Measurements from ENCODE around the gene MAPK11.

Gene MAPK11

DNA sequence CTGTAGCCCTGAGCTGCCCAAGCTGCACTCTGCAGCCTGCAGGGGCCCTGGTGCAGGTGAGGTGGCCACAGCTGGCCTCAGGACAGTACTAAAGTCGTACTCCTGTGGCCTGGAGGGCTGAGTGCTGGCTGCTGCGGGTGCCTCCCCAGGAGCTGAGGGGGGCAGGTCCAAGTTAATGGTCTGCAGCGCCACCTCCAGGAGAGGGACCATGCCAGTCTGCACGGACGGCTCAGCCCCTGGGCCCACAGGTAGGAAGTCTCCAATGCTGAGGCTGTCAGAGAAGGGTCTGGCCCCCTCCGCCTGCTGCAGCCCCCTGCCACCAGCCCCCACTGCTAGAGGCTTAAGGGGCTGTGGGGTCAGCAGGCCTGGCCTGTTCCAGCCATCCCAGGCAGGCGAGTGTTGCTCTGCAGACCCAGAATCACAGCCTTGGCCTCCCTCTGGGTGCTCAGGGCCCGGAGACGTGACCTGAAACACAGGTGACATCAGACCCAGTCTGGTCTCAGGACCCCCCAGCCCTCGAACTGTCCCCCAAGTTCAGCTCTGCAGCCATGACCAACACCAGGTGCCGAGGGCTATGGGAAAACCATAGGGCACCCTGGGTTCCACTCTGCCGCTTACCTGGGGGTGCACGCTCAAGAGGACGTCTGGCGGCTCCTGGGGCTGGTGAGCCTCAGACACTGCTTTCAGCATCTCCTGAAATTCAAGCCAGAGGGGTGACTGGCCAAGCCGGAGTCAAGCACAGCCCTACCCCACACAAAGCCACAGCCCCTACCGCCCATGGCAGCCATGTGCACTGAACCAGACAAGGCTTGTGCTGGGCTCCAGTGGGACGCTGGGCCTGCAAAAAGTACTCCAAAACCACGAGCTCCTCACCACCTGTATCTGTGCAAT lies 48.5 kb downstream of the MAPK11 start:
- no peak for FAIRE-seq

- FAIRE-seq, result no peak
These were observed 49.4 kb downstream of the MAPK11 start for GRCh38 chr22:50220603-50221409.

GRCh38 chr22:50219800-50220602 lies 50.2 kb downstream of the MAPK11 start:
- no peak for FAIRE-seq

GRCh38 chr22:50218996-50219727 lies 51.0 kb downstream of the MAPK11 start:
- no peak for FAIRE-seq

DNA sequence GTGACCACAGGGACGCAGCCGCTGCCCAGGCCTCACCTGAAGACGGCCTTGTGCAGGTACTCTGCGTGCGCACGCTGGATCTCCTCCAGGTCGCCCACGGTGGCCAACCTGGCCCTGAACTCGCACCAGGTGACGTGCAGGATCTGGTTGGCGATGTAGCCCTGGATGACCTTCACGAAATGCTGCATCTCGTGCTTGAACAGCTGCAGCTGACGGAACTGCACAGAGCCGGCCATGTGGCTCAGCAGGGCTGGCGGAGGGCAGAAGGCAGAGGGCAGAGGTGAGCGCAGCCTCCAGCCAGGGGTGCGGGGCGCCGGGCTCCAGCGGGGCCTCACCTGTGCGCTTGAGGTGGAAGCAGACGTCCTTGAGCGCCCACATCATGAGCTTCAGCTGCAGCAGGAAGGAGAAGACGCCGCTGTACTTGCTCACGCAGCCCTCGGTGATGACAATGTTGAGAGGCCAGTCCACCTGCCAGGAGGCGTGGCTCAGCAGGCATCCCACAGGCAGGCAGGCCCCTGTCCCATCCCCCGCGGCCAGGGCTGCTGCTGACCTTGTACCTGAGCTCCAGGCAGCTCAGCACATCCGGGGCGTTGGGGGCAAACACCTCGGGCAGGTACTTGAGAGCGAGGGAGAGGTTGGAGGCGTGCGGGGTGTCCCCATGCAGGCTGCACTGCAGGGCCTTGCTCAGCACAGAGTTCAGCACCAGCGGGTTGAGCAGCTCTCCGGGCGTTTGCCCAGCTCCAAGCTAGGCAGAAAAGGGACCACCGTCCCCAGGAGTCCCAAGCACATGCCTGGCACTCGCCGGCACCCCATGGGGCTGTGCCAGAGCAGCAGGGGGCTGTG lies 51.8 kb downstream of the MAPK11 start:
- no peak for FAIRE-seq

- no peak for FAIRE-seq
These were observed 52.5 kb downstream of the MAPK11 start for GRCh38 chr22:50217543-50218152.

GRCh38 chr22:50216684-50217520 lies 53.3 kb downstream of the MAPK11 start:
- no peak for FAIRE-seq

DNA sequence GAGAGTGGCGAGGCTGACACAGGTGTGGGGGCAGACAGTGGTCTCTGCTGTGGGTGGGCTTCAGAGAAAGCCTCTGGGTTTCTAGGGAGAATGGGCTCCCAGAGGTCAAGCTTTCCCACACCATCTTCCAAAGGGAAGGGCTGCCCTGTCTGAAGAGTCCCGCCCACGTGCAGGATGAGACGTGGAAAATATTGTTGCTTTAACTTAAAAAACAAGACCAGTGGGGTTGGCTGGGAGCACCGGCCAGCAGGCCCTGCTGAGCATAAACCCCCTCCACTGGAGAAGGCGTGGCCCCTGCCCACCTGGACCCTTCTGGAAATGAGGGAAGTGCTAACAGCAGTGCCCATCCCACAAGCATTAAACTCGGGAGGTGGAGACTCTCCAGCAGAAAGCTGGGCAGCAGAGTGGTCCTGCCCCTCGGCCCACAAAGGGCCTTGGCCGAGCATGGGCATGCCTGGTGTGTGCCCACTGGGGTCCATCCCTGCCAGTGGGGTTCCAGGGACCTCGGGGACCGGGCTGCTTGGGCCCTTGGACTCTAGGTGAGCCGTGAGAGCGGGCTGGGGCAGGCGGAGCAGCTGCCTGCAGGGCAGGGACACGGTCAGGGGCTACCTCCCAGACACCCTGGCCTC lies 54.0 kb downstream of the MAPK11 start:
- FAIRE-seq, result no peak

DNA sequence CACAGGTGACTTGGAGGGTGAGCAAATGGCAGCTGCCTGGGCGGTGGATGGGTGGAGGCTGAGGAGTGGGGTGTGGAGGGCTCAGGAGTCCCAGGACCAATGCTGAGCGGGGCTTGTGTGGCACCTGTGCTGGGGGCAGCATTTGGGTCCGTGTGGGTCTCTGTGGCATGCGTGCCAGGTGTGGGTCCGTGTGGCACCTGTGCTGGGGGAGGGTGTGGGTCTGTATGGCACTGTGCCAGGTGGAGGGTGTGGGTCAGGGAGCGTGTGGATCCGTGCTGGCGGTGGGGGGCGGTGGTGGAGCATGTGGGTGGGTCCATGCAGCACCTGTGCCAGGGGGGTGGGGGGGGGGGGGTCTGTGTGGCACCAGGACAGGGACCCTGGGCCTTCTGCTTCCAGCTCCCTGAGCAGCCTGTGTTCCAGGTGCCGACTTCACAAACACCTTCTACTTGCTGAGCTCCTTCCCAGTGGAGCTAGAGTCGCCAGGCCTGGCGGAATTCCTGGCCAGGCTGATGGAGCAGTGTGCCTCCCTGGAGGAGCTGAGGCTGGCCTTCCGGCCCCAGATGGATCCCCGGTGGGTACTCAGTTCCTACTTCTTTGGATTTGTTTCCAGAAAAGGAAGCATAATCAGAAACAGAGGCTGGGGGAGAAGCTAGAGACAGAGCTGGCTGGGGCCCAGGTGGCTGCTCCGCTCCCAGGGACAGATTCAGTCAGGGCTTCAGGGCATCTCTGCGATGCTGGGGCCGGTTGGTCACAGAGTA lies 54.7 kb downstream of the MAPK11 start:
- FAIRE-seq, result no peak
